ACHN (cell line): Measurements from ENCODE around the gene IGFL1.
"Not testable (repeated sequence)": the region's sequence is repeated elsewhere in the genome, so short reads cannot be mapped to it uniquely, and the experiment has no call there.

ENCODE experiments used
- DNase-seq: peaks from one replicate; pipeline ENCODE4 v3.0.0-alpha.2; 2015
- in situ Hi-C: cut with HindIII; loops from 2 replicates; pipeline ENCODE4 v1.10.0; 2017; ENCODE audit warnings: low sequenced_read_pairs, low pct_ligation_motif_present, low pct_unique_long_range_greater_than_20kb

The IGFL1 gene

DNA sequence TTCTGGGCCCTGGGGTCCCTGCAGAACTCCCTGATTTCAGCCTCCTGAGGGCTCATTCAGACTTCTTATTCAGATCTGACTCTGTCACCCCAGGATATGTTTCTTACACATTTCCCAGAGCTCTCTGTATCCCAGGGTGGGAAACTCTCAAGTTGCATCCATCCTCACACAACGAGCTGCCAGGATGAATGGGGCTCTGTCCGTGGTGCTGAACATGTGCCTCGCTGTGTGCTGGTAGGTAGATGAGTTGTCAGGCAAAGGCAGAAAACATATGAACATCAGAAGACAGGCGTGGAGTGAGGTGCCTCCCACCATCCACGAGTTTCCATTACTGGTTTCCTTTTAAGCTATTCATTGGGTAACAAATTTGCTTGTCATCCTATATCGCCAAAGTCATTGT is 11.4 kb upstream of the IGFL1 start:
- in situ Hi-C loops, result no loop called here
- peak; percentile 58 for DNase-seq

DNA sequence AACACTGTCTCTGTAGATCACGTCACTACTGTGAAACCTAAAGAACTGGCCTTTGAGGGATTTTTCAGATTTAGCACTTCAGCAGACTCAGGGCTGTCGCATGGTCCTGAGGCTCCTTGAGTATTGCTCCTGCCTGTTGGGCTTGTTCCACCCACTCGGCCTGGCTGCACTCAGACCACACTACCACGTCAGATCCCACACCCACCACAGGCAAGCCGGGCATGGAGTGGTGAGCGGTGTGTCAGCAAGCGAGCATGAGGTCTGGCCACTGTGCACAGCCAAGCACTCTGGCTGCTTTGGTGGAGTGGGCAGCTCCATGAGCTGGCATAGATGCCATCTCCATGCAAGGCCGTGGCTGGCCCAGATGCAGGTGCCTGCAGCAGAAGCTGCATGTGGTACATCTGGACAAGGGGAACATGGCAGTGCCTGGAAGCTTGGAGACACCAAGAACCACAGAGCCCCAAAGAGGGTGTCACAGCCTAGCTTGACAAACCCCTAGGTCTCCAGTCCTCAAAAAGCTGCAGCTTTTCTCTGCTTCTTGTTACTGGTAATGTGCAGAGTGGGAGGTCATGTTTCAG is 9.4 kb upstream of the IGFL1 start:
- in situ Hi-C loops, result no loop called here

DNA sequence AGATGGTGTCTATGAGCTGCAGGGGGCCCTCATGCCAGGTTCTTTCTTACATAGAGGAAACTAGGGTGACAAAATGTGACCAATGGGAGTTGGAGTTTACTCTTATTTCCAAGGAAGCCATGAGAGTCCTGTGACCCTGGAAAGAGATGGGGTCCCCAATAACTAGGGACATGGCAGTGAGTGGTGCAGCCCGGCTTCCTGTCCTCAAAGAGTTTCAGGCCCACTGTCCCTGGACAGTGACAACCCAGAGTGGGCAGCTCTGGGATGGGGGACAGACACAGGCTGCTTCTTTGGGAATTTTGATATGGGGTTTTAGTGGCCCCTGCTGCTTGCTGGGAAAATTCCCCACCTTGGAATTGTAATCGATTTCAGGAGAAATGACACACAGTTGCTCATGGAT is 8.4 kb upstream of the IGFL1 start:
- no peak for DNase-seq
- in situ Hi-C loops, result no loop called here

More for the DNA sequence above, 9.4 kb upstream of the IGFL1 start:
- DNase-seq, result no peak

DNA sequence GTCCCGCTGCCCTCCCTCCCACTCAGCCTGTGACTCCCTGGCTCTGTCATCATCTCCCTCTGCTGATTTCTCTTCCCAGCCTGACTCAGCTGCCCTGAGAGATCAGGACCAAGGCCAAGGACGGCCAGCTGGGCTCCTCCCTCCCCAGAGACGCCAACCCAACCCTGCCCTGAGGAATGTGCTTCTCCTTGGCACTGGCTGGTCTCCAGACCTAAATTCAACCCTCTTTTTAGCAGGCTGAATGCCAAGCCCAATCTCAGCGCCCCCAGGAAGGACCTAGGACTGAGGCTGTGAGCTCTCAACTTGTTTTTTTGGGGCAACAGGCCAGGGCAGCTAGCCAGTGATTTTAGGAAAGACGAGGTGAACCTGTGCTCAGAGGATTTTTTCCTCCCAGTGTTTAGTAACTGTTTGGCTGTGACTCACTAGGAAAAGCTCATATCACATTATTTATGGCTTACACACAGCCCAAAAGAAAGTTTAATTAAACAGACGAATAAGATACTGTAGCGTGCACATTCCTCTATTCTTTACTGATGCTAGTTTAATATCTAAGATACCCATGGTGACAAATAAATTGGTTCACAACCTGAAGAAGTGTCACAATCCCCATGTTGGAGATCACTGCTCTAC is 7.4 kb upstream of the IGFL1 start:
- peak; percentile 85 for DNase-seq
- in situ Hi-C loops, result no loop called here

DNA sequence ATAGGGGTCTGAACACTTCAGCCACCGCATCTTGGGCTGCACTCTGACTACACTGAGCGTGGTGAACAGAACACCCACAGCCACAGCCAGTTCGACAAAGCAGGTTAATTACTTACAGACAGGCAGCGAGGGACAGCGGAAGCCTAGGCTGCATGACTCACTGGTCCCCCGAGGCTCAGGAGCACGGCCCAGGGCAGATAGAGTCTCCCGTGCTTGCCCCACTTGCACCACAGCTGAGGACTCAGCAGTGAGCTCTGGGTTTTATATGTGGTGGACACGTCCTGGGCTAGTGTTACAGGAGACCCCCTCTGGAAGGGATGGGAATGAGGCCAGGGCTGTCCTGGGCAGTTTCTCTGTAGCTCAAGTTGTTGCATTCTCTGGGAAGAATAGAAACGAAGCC is 5.8 kb upstream of the IGFL1 start:
- DNase-seq, result peak; percentile 60
- in situ Hi-C loops, result not testable (repeated sequence)

DNA sequence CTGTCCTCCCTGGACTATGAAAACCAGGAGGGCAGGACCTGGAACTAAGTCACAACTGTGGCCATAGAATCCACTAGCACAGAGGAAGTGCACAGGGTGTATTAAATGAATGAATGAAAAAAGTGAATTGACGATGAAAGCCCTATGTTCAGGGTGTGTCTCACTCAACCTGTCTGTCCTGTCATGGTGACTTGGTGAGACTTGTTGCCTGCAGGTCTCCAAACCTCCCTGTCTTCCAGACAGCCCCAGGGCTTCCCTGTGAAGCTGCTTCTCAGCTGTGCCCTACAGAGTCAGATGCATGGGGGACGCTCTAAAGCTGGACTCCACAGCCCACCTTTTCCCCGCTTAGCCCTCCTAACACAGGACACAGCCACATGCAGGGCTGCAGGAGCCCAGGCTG is 4.8 kb upstream of the IGFL1 start:
- no peak for DNase-seq
- in situ Hi-C loops, result no loop called here

DNA sequence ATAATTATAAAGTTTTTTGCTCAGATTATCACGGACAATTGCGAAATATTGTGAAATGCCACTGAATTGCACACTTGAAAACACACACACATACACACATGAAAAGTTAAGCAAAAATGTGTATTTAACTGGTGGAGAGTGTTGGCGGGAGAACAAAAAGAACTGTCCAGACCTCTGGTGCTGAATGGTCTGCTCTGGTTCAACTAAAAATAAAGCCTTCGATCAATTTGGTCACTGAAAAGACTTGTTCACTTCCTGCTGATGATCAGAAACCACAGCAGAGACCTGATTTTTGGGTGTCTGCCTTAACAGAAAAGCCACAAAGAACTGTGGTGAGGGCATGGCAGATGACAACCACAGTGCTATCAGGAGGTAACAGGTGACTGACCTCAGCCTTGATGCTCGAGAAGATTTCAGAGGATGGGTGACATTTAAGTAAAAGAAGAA is 4.0 kb upstream of the IGFL1 start:
- in situ Hi-C loops, result no loop called here
- peak; percentile 23 for DNase-seq

DNA sequence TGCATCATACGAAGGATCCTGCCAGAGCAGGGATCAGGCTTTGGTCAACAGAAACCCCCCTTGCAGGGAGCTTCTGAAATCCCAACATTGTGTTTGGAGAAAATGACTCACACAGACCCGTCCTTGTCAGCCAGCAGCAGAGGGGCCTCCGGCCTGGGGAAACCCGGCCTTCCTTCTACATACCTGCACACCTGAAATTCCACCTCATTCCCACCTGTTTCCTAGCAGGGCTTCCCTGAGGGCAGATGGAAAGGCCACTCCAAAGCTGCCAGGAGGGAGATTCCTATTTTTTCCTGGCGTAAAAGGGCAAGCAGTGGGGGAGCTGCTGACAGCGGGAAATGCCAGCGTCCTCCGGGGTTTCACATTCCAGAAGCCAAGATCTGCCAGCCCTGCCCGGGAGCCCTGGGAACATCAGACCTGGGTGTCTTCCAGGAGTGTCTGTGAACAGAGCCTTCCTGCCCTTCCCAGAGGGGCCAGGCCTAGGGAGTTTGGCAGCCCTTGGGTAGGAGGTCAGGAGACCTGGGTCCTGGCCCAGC is 3.0 kb upstream of the IGFL1 start:
- DNase-seq, result no peak
- in situ Hi-C loops, result no loop called here

DNA sequence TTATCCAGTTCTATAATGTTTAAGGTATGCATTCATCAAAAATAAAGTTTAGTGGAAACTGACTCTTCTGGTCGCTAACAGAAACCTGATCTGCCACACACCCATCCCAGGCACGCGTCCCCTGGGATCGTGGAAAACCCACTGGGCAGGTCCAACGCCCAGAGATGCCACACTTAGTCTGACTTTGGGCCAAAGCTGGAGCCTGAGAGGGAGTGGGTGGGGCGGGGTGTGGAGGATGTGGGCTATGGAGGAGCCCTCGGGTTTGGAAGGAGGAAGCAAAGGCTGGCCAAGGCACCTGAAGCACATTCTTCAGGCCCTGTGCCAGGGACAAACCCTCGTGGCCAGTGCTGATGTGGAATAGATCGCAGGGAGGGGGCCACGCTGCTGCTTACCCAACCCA is 2.5 kb downstream of the IGFL1 start:
- DNase-seq, result no peak
- in situ Hi-C loops, result no loop called here

DNA sequence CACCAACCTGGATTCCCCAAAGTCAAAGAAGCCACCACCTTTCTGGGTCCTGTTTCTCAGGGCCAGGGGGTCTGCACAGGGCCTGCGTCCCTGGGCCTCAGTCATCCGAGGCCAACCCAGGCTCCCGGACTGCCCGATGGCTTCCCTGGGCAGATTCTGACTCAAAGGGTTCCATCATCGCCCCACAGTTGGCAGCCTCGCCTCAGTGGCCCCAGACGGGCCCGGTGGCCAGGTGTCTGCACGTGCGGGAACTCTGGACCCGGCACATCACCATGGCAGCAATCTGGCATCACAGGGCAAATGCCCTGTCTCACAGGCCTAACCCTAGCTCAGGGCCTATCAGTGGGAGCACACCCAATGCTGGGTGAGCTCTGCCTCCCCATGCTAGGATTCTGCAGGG is 2.9 kb downstream of the IGFL1 start:
- DNase-seq, result no peak
- in situ Hi-C loops, result no loop called here

DNA sequence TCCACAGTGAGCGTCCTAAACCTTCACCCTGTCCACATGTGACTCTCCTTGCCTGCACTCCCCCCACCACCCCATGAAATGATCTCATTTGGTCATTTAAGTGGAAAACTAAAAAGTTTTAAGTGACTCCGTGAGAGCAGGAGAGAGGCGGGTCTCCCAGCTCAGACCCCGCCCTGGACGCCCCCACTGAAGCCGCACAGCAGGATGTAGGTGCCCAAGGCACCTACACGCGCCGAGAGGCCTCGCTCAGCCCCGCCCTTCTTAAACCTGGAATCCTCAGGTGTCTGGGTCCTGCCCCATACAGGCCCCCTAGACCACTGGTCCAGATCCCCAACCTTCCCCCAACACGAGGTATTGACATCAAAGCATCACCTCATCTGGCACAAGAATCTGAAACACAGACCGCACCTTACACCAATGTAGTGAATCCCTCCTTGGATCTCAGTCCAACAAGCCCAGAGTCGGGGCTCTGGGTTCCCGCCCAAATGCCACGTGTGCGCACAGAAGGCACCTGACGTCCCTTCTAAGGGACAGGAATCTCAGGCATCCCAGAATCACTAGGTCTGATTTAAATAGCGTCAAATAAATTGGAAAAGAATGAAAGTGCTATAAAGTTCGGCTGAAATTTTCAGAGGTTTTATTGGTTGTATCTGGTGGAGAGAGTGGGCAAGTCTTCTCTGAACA is 3.5 kb downstream of the IGFL1 start:
- DNase-seq, result no peak
- in situ Hi-C loops, result no loop called here

DNA sequence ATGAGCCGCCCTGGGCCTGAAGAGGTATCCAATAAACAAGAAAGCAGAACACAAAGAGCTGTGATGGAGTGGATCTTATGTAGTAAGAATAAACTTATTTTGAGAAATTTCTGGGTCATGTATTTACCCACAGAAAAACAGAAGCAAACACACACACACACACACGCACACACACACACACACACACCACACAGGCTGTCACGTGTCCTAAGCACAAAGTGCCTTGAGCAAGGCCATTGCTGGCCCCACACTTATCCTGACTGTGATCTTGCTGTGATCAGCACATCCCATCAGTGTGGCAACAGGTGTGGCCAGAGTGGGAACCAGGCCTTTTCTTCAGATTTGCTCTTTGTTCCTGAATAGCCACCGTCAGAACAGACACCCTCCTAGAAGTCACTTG is 4.3 kb downstream of the IGFL1 start:
- DNase-seq, in situ Hi-C loops: not testable (repeated sequence)

DNA sequence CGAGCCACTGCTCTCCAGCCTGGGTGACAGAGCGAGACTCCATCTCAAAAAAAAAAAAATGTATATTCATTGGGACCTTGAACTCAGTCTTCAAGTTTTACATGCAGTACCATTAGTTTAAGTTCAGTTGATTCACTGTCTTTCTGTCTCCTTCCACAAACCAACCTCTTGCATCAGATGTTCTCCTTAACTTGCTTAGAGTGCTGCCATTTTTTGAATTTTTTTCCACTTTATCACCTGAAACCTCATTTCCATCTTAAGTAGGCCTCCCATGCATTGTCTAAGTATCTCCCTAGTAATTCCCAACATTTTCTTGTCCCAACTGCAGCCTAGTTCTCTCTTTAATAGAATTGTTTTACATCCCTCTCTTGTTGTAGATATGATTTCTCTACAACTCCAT is 8.6 kb downstream of the IGFL1 start:
- DNase-seq, in situ Hi-C loops: not testable (repeated sequence)

DNA sequence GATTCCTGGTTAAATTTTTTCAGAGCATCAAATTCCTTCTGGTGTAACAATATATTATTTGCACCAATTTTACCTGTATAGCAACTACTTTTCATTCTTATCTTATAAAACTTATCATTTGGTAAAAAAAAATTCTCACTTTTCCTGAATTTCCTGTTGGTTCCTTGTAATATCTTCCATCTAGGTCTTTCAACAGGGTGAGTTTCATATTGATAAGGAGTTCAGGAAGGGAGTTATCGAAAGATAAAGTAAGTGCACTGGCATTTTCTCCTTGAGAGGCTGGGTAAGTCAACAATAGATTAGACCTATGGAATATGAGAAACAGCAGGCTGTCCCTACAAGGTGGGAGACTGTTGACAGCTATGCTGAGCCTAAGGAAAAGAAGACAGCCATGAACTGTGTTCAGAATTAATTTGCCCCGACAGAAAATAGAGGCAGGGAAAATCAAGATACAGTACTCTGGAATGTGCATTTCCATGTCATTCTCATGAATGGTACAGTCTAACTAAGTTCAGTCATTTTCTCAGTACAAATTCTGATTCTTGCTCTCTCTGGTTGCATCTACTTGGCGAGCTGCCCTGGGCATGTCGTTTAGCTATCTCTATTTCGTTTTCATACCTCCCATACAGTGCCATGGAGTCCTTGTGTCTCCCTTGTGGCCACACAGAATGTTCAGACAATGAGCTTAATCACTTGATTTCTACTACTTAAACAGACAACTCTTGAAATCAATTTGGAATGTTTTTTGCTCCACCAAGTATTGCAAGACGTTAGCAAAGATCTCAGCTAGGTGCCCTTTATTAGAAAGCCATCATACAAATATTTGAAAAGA is 9.9 kb downstream of the IGFL1 start:
- DNase-seq, result no peak
- in situ Hi-C loops, result no loop called here

DNA sequence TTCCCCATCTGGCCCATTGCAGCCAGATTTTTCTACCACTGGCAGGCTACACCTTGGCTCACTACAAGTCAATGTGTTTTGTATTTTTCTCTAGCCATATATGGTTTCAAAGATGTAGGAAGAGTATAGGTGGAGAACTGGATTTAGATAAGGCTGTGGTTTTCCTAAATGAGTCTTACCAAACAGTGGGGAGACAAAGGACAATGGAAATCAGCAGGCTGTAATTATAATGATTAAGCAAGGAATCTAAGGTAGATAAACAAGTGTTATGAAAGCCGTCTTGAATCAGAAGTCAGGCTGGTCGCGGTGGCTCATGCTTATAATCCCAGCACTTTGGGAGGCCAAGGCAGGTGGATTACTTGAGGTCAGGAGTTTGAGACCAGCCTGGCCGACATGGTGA is 11.2 kb downstream of the IGFL1 start:
- no peak for DNase-seq
- in situ Hi-C loops, result no loop called here

DNA sequence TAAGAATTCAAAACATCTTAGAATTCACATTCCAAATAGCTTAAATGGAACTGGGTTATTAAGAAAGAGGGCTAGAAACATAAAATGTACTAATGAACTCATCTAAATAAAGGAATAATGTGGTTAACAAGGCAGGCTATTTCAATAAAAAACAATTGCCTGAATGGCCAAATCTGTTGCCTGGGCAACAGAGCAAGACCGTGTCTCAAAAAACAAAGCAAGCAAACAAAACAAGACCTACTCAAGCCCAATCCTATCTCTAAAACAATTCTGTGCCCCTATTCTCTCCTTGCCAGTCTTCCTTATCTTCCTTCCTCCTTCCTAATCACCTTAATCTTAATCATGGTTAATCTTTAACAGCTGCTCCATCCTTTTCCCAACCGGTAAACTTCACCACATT is 12.1 kb downstream of the IGFL1 start:
- in situ Hi-C loops, result no loop called here
- DNase-seq, result no peak

DNA sequence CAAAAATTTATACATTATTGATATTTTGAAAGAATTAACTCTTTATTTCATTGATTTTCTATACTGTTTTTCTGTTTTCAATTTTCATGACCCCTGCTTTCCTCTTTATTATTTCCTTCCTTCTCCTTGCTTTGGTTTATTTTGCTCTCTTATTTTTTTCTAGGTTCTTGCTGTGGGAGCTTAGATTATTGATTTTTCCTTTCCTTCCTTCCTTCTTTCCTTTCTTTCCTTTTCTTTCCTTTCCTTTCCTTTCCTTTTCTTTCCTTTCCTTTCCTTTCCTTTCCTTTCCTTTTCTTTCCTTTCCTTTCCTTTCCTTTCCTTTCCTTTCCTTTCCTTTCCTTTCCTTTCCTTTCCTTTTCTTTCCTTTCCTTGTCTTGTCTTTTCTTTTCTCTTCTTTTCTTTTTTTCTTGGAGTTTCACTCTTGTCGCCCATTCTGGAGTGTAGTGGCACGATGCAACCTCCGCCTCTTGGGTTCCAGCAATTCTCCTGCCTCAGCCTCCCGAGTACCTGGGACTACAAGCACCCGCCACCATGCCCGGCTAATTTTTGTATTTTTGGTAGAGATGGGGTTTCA is 13.6 kb downstream of the IGFL1 start:
- DNase-seq, in situ Hi-C loops: not testable (repeated sequence)

DNA sequence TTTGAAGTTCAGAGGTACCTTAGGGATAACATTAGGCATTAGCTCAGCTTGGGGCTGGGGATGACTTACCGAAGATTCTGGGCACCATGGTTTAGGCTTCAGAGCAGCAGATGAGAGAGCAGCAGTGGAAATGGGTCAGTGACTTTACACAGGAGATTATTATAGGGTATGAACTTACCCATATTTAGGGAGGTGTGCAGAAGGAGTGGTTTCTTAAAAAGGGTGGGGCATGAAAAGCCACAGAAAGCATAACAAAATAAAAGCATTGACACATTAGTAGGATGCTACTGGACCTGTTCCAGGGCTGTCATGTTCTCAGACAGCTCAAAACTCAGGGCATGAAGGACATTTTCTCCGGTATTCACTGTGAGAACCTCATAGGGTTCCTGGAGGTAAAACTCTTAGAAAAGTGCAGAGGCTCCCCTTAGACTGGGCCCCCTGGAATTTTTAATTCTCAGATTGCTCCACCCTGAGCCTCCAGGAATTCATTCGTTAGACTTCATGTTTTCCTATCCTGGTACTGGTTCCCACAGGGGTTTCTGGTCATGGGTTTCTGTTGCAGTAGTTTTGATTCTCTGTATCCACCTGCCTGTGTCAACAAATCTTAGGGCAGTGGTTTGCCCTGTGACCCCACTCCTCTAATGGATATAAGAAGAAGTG is 20.7 kb downstream of the IGFL1 start:
- in situ Hi-C loops, result no loop called here
- DNase-seq, result no peak
